ENCODE data around the gene GALNT2.

The GALNT2 gene

GRCh38 chr1:230211436-230212145 lies 144.6 kb downstream of the GALNT2 start:
- TF ChIP-seq CTCF (conservative IDR thresholded peaks at IDR 0.05; ENCODE audit: low read depth, low read length), result no peak

GRCh38 chr1:230212405-230212936 lies 145.4 kb downstream of the GALNT2 start:
- no peak for DNase-seq (ENCODE audit: low read depth)
- no peak for TF ChIP-seq CTCF (conservative IDR thresholded peaks at IDR 0.05; ENCODE audit: low read depth, low read length)
- no peak overlapping the region for H3K4me3 ChIP-seq (ENCODE audit: low read depth, low read length)

More at GRCh38 chr1:230211436-230212145, 144.6 kb downstream of the GALNT2 start:
- H3K4me3 ChIP-seq (ENCODE audit: low read depth, low read length), result no peak overlapping the region
- DNase-seq (ENCODE audit: low read depth), result no peak

- DNase-seq (ENCODE audit: low read depth), result peak; percentile 86
- TF ChIP-seq CTCF (conservative IDR thresholded peaks at IDR 0.05; ENCODE audit: low read depth, low read length), result peak; percentile 91
- no peak overlapping the region for H3K4me3 ChIP-seq (ENCODE audit: low read depth, low read length)
These were observed 148.0 kb downstream of the GALNT2 start for GRCh38 chr1:230215031-230215430.

GRCh38 chr1:230215529-230215928 lies 148.5 kb downstream of the GALNT2 start:
- TF ChIP-seq CTCF (conservative IDR thresholded peaks at IDR 0.05; ENCODE audit: low read depth, low read length), result no peak
- DNase-seq (ENCODE audit: low read depth), result no peak

GRCh38 chr1:230216896-230217295 lies 149.9 kb downstream of the GALNT2 start:
- no peak overlapping the region for H3K4me3 ChIP-seq (ENCODE audit: low read depth, low read length)
- TF ChIP-seq CTCF (conservative IDR thresholded peaks at IDR 0.05; ENCODE audit: low read depth, low read length), result no peak
- DNase-seq (ENCODE audit: low read depth), result no peak

More at GRCh38 chr1:230215529-230215928, 148.5 kb downstream of the GALNT2 start:
- no peak overlapping the region for H3K4me3 ChIP-seq (ENCODE audit: low read depth, low read length)

- TF ChIP-seq CTCF (conservative IDR thresholded peaks at IDR 0.05; ENCODE audit: low read depth, low read length), result no peak
- H3K4me3 ChIP-seq (ENCODE audit: low read depth, low read length), result no peak overlapping the region
These were observed 151.6 kb downstream of the GALNT2 start for GRCh38 chr1:230218667-230219066.

More at GRCh38 chr1:230218667-230219066, 151.6 kb downstream of the GALNT2 start:
- DNase-seq (ENCODE audit: low read depth), result no peak
